HepG2 (cell line): ENCODE results near the gene JMY. TPM values are rescaled to one million over a fixed set of nuclear protein-coding genes. Genes with fewer than 3 reads are reported as not detected.

Source experiments
- CEBPG ChIP-seq: IDR thresholded peaks from 2 replicates; pipeline ENCODE4 v1.6.1; 2016
- DMAP1 ChIP-seq: IDR thresholded peaks from 2 replicates; pipeline ENCODE4 v1.6.1; 2016
- HNF1B ChIP-seq: sonication (generic); formaldehyde crosslinking; IDR thresholded peaks from 2 replicates; pipeline ENCODE4 v1.5.1; 2020; ENCODE audit warnings: mild to moderate bottlenecking, moderate library complexity, missing genetic modification reagents
- IRF2 ChIP-seq: IDR thresholded peaks from 2 replicates; pipeline ENCODE4 v1.6.1; 2018; ENCODE audit warnings: missing genetic modification reagents, missing compliant biosample characterization
- JUN ChIP-seq: sonication (generic); formaldehyde crosslinking; IDR thresholded peaks from 2 replicates; pipeline ENCODE4 v1.4.0; 2020; ENCODE audit warnings: mild to moderate bottlenecking, missing genetic modification reagents
- KLF13 ChIP-seq: sonication (generic); formaldehyde crosslinking; IDR thresholded peaks from 2 replicates; pipeline ENCODE4 v1.4.0; 2020; ENCODE audit warnings: mild to moderate bottlenecking, missing genetic modification reagents
- NFE2L2 ChIP-seq: fragments of 150-350 bp; IDR thresholded peaks from 2 replicates; pipeline ENCODE4 v1.6.1; 2014; ENCODE audit warnings: low read length
- ONECUT2 ChIP-seq: sonication (generic); formaldehyde crosslinking; IDR thresholded peaks from 2 replicates; pipeline ENCODE4 v1.4.0; 2020; ENCODE audit warnings: missing genetic modification reagents
- PRPF4 ChIP-seq: fragments of 200-400 bp; formaldehyde crosslinking; IDR thresholded peaks from 2 replicates; pipeline ENCODE4 v1.6.1; 2016; ENCODE audit warnings: low read length, low read depth; ENCODE audit not compliant: poor library complexity, severe bottlenecking
- PTBP1 ChIP-seq: fragments of 200-400 bp; formaldehyde crosslinking; IDR thresholded peaks from 2 replicates; pipeline ENCODE4 v1.6.1; 2018; ENCODE audit warnings: low read length, low read depth; ENCODE audit not compliant: poor library complexity, severe bottlenecking
- SMC3 ChIP-seq: IDR thresholded peaks from 2 replicates; pipeline ENCODE4 v1.6.1; 2011; ENCODE audit warnings: low read length, improper control_type of control experiment
- TEAD3 ChIP-seq: optimal IDR thresholded peaks from 2 replicates; pipeline ENCODE3; 2016; ENCODE audit warnings: borderline replicate concordance
- U2AF1 ChIP-seq: fragments of 200-400 bp; formaldehyde crosslinking; optimal IDR thresholded peaks from 2 replicates; pipeline ENCODE3; 2017; ENCODE audit warnings: mild to moderate bottlenecking, low read depth, low read length
- XBP1 ChIP-seq: sonication (generic); formaldehyde crosslinking; IDR thresholded peaks from 2 replicates; pipeline ENCODE4 v1.5.0; 2020; ENCODE audit warnings: missing genetic modification reagents
- ZBTB3 ChIP-seq: sonication (generic); formaldehyde crosslinking; IDR thresholded peaks from 2 replicates; pipeline ENCODE4 v1.4.0; 2020; ENCODE audit warnings: low read depth, mild to moderate bottlenecking, moderate library complexity, missing genetic modification reagents, borderline replicate concordance
- ZEB1 ChIP-seq: IDR thresholded peaks from 2 replicates; pipeline ENCODE4 v1.6.1; 2012; ENCODE audit warnings: mild to moderate bottlenecking, low read depth, inconsistent platforms; ENCODE audit not compliant: insufficient replicate concordance
- ZFAT ChIP-seq: sonication (generic); formaldehyde crosslinking; conservative IDR thresholded peaks from 2 replicates; pipeline ENCODE4 v1.8.1; 2023; ENCODE audit warnings: missing genetic modification reagents, inconsistent platforms
- ZFP62 ChIP-seq: sonication (generic); formaldehyde crosslinking; IDR thresholded peaks from 2 replicates; pipeline ENCODE4 v1.4.0; 2020; ENCODE audit warnings: missing genetic modification reagents
- ZGPAT ChIP-seq: IDR thresholded peaks from 2 replicates; pipeline ENCODE4 v1.6.1; 2016; ENCODE audit warnings: mild to moderate bottlenecking
- ZNF354B ChIP-seq: sonication (generic); formaldehyde crosslinking; IDR thresholded peaks from 2 replicates; pipeline ENCODE4 v1.8.0; 2022; ENCODE audit warnings: mild to moderate bottlenecking, missing genetic modification reagents
- ZNF670 ChIP-seq: sonication (generic); formaldehyde crosslinking; IDR thresholded peaks from 2 replicates; pipeline ENCODE4 v1.8.0; 2022; ENCODE audit warnings: mild to moderate bottlenecking, missing genetic modification reagents, borderline replicate concordance
- ZNF674 ChIP-seq: sonication (generic); formaldehyde crosslinking; IDR thresholded peaks from 2 replicates; pipeline ENCODE4 v1.5.0; 2020; ENCODE audit warnings: low read depth, mild to moderate bottlenecking, missing genetic modification reagents
- ZSCAN21 ChIP-seq: sonication (generic); formaldehyde crosslinking; IDR thresholded peaks from 2 replicates; pipeline ENCODE4 v1.8.0; 2022; ENCODE audit warnings: mild to moderate bottlenecking, missing genetic modification reagents, moderate library complexity, borderline replicate concordance
- polyA plus RNA-seq, 8 experiments: library from polyadenylated mRNA; depleted of rRNA in 3 of 8; stranded (reverse) in 7 of 8; unstranded in 1 of 8; fragments of >200 nt; fragmentation: Illumina TruSeq in 4 of 8; extraction: Trizol in 4 of 8; gene quantifications; 2 replicates each; pipeline versions ENCODE4 v1.2.1 to v1.2.3, GENCODE V29; 2011 to 2016; ENCODE audit warnings: low read depth in 4 of 8, missing spikeins in 1 of 8, mixed read lengths in 1 of 8; ENCODE audit not compliant: insufficient read depth in 1 of 8
- total RNA-seq, 5 experiments: library from RNA; depleted of rRNA; stranded (reverse); fragments of >200 nt; fragmentation: Illumina TruSeq; extraction: Trizol; gene quantifications; 2 replicates each; pipeline ENCODE4 v1.2.3, GENCODE V29; 2016; ENCODE audit warnings: low read depth in 1 of 5
- TF ChIP-seq, protein P1 (sequence below): sonication (generic); formaldehyde crosslinking; IDR thresholded peaks from 2 replicates; pipeline ENCODE4 v1.8.1; 2023; ENCODE audit warnings: mild to moderate bottlenecking, inconsistent platforms, moderate library complexity, missing genetic modification reagents, borderline replicate concordance

The JMY gene
- total and polyA plus RNA-seq, 2 of the 13 experiments (the other 11 are each of a cell fraction or from before 2014, with no cell fraction given), result 4.0 to 4.2 TPM

- no peak for TF ChIP-seq ZNF674 (CRISPR knock-in tag)
- TF ChIP-seq U2AF1, result no peak
- TF ChIP-seq ZGPAT (CRISPR knock-in tag), result no peak
- no peak for TF ChIP-seq PTBP1
- no peak for TF ChIP-seq IRF2
- no peak for TF ChIP-seq CEBPG (CRISPR knock-in tag)
- no peak for TF ChIP-seq ZBTB3 (CRISPR knock-in tag)
- TF ChIP-seq ZFAT (CRISPR knock-in tag), result no peak
- TF ChIP-seq ZNF354B (CRISPR knock-in tag), result no peak
- no peak for TF ChIP-seq KLF13 (CRISPR knock-in tag)
- TF ChIP-seq DMAP1, result no peak
- TF ChIP-seq ONECUT2, result peak; percentile 79
- no peak for TF ChIP-seq ZSCAN21 (CRISPR knock-in tag)
- TF ChIP-seq SMC3, result no peak
- no peak for TF ChIP-seq NFE2L2
- TF ChIP-seq ZEB1, result no peak
- no peak for TF ChIP-seq HNF1B (CRISPR knock-in tag)
- no peak for TF ChIP-seq PRPF4
- peak; percentile 88 for TF ChIP-seq TEAD3 (CRISPR knock-in tag)
- no peak for TF ChIP-seq ZNF670 (CRISPR knock-in tag)
- TF ChIP-seq, protein P1, sequence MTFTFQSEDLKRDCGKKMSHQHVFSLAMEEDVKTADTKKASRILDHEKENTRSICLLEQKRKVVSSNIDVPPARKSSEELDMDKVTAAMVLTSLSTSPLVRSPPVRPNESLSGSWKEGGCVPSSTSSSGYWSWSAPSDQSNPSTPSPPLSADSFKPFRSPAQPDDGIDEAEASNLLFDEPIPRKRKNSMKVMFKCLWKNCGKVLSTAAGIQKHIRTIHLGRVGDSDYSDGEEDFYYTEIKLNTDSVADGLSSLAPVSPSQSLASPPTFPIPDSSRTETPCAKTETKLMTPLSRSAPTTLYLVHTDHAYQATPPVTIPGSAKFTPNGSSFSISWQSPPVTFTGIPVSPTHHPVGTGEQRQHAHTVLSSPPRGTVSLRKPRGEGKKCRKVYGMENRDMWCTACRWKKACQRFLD (CRISPR knock-in tag), result no peak
- TF ChIP-seq XBP1 (CRISPR knock-in tag), result no peak
- no peak for TF ChIP-seq JUN
- TF ChIP-seq ZFP62, result no peak
Observed at GRCh38 chr5:79301046-79301712, 65.2 kb downstream of the JMY start (continued).
